COLO829 (cell line): ENCODE measurements around the gene SLC26A8.
"Not testable (repeated sequence)": the region's sequence is repeated elsewhere in the genome, so short reads cannot be mapped to it uniquely, and the experiment has no call there.

ENCODE experiments used
- DNase-seq: peaks from one replicate; pipeline ENCODE4 v3.0.0; 2012; ENCODE audit warnings: low spot score

Gene SLC26A8

DNA sequence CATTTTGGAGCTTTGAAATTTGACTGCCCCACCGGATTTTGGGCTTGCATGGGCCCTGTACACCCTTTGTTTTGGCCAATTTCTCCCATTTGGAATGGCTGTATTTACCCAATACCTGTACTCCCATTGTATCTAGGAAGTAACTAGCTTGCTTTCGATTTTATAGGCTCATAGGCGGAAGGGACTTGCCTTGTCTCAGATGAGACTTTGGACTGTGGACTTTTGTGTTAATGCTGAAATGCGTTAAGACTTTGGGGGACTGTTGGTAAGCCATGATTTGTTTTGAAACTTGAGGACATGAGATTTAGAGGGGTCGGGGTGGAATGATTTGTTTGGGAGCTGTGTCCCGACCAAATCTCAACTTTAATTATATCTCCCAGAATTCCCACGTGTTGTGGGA lies 83.3 kb downstream of the SLC26A8 start:
- DNase-seq, result not testable (repeated sequence)

DNA sequence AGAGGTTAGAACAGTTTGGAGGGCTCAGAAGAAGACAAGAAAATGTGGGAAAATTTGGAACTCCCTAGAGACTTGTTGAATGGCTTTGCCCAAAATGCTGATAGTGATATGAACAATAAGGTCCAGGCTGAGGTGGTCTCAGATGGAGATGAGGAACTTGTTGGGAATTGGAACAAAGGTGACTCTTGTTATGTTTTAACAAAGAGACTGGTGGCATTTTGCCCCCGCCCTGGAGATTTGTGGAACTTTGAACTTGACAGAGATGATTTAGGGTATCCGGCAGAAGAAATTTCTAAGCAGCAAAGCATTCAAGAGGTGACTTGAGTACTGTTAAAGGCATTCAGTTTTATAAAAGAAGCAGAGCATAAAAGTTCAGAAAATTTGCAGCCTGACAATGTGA lies 84.4 kb downstream of the SLC26A8 start:
- not testable (repeated sequence) for DNase-seq

DNA sequence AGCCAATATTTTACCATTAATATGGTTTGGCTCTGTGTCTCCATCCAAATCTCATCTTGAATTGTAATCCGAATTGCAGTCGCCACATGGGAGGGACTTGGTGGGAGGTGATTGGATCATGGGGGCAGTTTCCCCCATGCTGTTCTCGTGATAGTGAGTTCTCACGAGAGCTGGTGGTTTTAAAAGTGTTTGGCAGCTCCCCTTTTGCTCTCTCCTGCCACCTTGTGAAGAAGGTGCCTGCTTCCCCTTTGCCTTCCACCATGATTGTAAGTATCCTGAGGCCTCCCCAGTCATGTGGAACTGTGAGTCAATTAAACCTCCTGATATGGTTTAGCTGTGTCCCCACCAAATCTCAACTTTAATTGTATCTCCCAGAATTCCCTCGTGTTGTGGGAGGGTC lies 85.2 kb downstream of the SLC26A8 start:
- DNase-seq, result not testable (repeated sequence)

DNA sequence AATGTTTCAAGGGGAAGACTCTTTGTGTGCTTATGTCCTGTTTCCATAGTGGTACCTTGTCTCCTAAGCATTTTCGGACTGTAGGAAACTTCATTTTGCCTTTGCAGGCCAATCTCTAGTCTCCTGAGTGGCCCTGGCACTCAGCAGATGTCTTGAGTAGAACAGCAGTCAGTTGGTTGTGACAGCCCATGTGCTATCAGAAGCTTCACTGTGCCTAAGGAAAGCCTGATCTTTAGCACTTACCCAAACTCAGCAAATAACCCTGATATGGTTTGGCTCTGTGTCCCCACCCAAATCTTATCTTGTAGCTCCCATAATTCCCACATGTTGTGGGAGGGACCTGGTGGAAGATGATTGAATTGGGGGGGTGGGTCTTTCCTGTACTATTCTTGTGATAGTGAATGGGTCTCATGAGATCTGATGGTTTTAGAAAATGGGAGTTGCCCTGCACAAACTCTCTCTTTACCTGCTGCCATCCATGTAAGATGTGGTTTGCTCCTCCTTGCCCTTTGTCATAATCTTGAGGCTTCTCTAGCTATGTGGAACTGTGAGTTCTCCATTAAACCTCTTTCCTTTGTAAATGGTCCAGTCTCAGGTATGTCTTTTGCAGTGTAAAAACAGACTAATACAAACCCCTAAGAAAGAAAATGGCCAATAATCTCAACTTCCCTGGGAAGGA lies 87.6 kb downstream of the SLC26A8 start:
- no peak for DNase-seq

DNA sequence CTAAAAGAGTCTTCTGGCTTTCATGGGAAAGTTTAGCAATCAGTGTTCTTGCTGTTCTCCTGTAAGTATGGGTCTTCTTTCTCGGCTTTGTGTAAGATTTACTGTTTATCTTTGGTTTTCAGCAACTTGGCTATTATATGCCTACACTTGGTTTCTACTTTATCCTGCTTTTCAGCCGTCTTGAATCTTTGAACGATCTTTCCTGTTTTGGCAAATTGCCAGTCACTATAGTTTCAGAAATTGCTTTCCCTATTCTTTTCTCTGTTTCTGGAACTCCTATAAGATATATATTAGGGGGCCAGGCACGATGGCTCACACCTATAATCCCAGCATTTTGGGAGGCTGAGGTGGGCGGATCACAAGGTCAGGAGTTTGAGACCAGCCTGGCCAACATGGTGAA lies 89.0 kb downstream of the SLC26A8 start:
- no peak for DNase-seq

DNA sequence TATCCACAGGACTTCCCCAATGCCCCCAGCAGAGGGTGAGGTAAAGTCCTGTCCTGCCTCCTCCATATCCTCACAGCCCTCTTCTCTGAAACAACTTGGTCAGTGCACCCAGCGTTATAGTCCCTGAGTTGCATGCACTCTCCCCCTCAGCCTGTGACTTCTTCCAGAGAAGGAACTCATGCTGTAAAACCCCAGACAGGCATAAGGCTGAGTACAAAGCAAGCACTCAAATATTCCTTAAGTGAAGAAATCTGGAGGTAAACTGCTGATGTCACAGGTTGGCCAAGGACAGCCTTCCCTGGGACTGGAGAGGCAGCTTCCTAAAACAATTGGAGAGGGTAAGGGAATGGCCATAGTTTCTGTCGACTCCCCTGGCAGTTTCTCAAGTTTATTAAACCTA lies 90.6 kb downstream of the SLC26A8 start:
- no peak for DNase-seq

DNA sequence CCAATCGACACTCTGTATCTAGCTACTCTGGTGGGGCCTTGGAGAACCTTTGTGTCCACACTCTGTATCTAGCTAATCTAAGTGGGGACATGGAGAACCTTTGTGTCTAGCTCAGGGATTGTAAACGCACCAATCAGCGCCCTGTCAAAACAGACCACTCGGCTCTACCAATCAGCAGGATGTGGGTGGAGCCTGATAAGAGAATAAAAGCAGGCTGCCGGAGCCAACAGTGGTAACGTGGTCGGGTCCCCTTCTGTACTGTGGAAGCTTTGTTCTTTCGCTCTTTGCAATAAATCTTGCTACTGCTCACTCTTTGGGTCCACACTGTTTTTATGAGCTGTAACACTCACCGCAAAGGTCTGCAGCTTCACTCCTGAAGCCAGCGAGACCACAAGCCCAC lies 92.6 kb downstream of the SLC26A8 start:
- DNase-seq, result not testable (repeated sequence)

DNA sequence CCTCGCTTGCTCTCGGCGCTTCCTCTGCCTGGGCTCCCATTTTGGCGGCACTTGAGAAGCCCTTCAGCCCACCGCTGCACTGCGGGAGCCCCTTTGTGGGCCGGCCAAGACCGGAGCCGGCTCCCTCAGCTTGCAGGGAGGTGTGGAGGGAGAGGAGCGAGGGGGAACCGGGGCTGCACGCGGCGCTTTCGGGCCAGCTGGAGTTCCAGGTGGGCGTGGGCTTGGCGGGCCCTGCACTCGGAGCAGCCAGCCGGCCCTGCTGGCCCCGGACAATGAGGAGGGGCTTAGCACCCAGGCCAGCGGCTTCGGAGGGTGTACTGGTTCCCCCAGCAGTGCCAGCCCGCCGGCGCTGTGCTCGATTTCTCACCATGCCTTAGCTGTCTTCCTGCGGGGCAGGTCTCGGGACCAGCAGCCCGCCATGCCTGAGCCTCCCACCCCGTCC lies 93.3 kb downstream of the SLC26A8 start:
- no peak for DNase-seq

DNA sequence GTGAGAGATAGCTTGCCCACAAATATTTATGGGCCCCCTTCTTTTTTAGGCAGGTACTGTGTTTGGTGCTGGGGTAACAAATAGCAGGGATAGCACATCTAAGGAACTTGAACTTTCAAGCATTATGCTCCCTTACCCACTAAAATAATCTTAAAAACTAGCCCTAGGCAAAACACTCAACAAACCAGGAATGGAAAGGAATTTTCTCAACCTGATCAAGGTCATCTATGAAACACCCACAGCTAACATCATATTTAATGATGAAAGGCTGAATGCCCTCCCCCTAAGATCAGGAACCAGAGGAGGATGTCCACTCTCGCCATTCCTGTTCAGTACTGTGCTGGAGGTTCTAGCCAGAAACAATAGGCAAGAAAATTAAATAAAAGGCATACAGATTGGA lies 94.8 kb downstream of the SLC26A8 start:
- DNase-seq, result no peak

DNA sequence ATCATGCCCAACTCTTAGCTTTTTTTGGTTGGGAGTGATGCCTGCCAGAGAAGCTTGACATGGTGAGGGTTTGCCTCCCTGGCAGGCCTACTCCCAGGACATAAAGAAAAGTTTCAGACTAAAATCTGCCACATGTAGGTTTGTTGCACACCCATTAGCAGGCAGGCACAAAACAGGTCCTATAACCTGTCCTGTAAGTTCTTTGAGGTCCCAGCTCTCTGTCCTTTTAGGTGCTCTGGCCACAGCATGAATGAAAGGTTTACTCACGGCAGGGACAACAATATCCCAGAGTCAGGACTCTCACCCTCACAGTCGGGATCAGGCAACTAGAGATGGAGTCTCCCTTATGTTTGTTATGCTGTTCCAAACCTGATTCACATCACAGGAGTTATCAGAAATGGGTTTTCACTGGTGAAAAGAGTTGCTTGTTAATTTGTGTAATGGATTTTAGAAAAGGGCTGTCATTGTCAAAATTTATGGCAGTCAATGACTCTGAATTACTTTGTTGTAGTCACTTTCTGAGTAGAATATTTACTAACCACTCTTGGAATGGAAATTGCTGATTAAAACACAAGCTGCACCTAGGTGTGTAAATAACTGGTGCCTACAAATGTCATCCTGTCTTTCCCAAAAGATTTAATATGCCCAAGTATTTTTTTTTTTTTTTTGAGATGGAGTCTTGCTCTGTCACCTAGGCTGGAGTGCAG lies 97.8 kb downstream of the SLC26A8 start:
- no peak for DNase-seq

DNA sequence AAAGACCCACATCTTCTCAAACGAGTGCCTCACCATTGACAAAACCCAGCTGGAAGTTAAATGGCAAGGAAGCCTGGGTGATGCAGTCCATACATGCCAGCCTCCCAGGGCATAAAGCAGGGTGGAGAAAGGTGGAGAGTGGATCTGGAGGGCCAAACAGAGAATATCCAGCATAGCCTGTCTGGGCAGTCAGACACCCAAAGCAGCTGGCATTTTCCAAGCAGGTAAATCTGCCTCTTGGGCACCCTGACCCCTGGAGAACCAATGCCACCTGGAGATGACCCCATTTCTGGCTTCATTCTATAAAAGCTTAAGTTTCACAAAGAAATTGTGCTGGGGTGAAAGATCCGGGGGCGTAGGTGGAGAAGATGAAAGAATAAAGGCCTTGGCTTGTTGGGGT lies 98.5 kb downstream of the SLC26A8 start:
- no peak for DNase-seq

DNA sequence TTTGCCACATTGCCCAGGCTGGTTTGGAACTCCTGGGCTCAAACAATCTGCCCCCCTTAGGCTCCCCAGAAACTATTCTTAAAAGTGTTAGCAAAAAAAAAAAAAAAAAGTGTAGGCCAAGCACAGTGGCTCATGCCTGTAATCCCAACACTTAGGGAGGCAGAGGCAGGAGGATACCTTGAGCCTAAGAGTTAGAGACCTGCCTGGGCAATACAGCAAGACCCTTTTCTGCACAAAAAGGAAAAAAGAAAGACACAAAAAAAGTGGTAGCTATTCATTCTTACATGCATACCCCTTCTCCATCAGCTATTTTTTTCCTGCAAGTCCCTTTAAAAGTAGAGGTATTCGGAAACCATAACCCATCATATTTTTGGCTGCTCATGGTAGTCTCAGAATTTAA lies 100.3 kb downstream of the SLC26A8 start:
- DNase-seq, result no peak

DNA sequence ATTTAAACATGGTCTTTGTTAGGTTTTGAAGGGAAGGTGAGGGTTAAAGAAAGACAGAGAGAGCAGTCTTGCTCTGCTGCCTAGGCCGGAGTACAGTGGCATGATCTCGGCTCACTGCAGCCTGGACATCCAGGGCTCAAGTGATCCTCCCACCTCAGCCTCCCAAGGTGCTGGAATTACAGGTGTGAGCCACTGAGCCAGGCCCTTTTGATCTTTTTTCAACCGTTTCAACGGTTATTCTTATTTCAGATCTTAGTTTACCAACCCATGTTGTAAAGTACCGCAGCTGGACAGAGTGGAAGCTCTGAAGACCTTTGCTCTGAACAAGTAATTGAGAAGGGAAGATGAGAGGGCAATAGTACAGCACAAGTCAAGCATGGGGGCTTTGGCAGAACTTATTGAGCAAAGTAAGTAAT lies 102.3 kb downstream of the SLC26A8 start:
- DNase-seq, result no peak

DNA sequence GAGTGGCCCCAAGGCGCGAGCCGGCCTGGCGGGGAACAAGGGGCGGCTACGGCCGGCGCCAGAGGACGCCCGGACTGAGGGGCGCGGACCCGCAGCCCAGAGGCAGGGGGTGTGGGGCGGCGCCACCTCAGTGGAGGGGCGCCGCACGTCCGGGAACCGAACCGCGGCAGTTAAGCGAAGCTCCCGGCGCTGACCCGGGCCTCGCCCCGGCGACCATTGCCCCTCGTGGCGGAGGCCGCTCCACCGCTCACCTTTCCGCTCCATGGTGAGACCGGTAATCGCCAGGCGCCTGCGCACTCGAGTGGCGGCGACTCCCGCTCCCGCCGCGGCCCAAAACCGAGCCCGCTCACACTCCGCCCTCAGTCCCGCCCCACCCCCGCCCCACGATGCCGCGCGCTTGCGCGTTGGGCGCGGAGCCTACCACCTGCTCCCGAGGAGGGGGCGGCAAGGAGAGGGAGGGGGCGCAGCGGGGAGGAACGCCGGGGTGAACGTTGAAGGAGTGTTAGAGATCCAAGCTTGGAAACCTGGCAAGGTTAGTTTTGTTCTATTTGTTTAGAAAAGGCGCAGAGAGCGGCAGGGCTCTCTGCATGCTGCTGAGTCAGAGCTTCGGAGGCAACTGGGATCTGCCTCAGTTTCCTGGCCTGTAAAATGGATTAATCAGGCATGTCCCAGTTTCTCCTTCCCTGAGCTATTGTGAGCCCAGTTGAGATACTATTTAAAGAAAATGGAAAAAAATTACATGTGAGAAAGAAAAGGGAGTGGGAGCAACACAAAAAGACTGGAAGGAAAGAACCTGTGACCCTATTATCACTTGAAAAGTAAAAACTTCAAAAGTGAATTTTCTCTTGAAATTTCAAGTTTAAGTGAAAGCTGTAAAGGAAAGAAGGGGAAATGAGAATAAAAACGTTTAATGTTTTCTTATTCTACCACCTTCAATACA lies 103.4 kb downstream of the SLC26A8 start, which contains the start of gene SRPK1:
TSS of gene SRPK1 (minus strand) at position 306 of the 940 bp plus-strand sequence. CDS start at position 264, 42 bp downstream.
- peak; percentile 91 for DNase-seq

DNA sequence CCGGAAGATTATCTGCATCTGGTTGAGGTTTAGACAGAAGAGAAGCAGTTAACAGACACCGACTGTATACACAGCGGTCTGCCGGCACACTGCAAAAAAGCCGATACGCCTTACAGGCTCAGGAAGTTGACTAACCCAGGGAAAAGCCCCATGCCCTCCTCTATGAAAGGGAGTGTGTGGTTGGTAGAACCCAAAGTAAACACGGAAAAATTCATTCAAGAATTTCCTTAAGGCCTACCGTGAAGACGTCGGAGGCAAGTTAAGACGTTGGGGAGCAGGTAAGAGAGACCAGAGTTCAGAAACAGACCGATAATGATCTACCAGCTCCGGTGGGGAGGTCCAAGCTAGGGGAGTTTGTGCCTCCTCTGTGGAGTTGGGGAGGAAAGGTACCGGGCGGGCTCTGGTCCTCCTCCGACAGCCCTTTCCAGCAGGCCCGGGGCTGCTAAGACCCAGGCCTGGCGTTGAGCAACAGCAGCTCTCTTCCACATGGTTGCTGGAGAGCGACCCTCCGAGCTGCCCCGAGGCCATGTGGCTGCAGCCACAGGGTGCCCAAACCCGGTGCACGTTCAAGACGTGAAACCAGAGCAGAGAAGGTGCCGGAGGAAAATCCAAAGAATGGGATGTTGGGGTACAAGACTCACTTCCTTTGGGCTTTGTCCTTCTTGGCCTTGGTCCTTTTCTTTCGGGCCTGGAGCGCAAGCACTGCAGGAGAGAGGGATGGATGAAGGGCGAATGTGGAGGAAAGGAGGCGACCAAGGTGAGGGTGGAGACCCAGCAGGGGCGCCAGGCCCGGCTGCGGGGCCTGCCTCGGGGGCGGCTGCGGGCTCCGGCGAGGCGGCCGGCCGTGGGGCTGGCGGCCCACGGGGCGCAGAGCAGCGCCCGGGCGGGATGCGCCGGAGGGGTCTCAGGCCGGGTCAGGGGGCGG lies 104.4 kb downstream of the SLC26A8 start:
- peak; percentile 33 for DNase-seq

DNA sequence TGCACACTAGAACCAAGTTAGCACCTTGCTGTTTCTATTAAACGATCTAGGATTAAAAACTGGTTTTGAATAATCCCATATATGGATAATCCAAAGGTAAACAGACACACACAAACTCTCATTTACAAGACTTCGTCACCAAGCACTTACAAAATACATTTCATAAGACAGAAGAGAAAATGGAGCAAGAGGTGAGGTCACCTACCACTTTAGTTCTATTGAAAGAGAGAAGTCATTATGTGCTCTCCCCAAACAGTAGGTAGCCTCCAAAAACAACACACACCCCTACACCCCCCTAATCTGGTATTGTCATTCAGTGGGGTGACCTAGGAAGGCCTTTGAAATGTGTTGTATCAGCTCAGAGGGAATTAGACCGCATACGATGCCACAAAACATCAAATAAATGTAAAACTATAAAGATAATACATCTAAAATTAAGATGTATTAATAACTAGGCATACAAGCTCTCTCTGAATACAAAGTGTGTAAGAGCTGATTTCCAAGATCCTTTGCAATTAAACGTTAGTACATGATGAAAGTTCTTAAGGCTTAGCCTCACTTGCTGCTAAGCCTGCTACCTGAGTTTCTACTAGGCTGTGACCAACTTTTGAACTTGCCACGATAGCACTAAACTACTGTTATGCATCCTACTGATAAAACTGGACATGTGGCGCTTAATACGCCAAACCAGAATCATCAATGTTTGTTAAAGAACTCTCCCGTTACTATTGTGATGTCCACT lies 105.2 kb downstream of the SLC26A8 start:
- no peak for DNase-seq

DNA sequence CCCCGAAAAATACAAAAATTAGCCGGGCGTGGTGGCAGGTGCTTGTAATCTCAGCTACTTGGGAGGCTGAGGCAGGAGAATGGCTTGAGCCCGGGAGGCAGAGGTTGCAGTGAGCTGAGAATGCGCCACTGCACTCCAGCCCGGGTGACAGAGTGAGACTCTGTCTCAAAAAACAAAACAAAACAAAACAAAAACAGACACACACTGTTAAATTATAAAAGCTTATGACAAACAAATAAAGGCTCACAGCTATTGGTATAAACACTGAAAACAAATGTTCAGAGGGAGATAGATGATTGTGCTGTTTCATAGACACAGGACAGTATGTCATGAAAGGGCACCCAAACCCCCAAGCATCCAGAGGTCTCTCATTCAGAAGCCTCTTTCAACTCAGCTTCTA lies 107.5 kb downstream of the SLC26A8 start:
- not testable (repeated sequence) for DNase-seq

DNA sequence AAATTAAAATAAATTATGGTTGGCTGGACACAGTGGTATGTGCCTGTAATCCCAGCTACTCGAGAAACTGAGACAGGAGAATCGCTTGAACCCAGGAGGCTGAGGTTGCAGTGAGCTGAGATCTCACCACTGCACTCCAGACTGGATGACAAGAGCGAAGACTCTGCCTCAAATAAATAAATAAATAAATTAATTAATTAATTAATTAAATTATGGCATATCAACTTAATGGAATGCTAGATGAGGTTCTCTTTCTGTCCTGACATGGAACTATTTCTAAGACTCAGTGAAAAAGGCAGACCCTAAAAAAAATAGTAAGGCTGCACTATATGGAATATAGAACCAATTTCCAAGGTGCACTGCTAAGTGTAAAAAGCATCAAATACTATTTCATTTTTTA lies 108.4 kb downstream of the SLC26A8 start:
- DNase-seq, result no peak

DNA sequence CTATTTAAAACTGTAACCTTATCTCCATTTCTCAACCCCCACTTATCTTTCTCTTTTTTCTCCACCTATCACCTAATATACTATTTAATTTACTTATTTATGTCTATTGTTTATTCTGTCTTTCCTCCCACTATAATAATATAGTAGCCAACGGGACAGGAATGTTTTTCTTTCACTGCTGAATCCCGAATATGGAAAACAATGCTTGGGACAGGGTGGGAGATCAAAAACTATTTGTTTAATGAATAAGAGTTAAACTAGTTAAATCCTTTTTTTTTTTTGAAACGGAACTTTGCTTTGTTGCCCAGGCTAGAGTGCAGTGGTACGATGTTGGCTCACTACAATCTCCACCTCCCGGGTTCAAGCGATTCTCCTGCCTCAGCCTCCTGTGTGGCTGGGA lies 109.9 kb downstream of the SLC26A8 start:
- DNase-seq, result no peak

DNA sequence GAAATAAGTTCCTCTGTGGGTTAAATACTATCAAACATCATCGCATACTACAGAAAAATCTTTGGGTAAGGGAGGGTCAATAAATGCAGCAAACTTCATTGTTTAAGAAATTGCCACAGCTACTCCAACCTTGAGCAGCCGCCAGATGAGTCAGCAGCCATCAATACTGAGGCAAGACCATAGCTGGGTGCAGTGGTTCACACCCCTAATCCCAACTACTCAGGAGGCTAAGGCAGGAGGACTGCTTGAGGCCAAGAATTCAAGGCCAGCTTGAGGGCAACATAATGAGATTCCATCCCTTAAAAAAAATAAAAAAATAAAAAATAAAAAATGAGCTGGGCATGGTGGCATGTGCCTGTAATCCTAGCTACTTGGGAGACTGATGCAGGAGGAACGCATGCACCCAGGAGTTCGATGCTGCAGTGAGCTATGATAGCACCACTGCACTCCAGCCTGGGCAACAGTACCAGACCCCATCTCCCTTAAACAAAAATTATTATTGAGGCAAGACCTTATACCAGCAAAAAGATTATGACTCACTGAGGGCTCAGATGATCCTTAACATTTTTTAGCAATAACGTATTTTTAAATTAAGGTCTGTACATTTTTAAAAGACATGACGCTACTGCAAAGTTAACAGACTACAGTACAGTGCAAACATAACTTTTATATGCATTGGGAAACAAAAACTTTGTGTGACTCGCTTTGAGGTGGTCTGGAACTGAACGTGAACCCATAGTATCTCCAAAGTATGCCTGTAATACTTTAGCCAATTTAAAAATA lies 112.4 kb downstream of the SLC26A8 start:
- no peak for DNase-seq
